Natural killer cell (primary cell): ENCODE results near the gene PRIM1. TPM values are rescaled to one million over a fixed set of nuclear protein-coding genes. Genes with fewer than 3 reads are reported as not detected.

ENCODE experiments used
- ATAC-seq, 3 donors: fragments of 150-1000 bp in 2 of 3; fragments of 200-7000 bp in 1 of 3; cut with Tn5 transposase; 1 replicate in 1 of 3; 2 replicates in 2 of 3; pipeline ENCODE4 v1.10.0; 2021; ENCODE audit warnings: mild to moderate bottlenecking in 2 of 3, moderate library complexity in 2 of 3
- DNase-seq, 2 donors: peaks; one replicate each; pipeline versions ENCODE4 v3.0.0 to v3.0.0-alpha.2; 2013 to 2021; ENCODE audit warnings: mixed read lengths in 1 of 2
- H3K27ac ChIP-seq: one replicate; pipeline ENCODE4 v1.5.1; 2013; ENCODE audit warnings: mild to moderate bottlenecking, low read length
- H3K27me3 ChIP-seq: one replicate; pipeline ENCODE4 v1.6.1; 2013; ENCODE audit warnings: low read length; ENCODE audit not compliant: control insufficient read depth, insufficient read depth
- H3K36me3 ChIP-seq: one replicate; pipeline ENCODE4 v1.6.1; 2013; ENCODE audit warnings: low read length; ENCODE audit not compliant: control insufficient read depth, insufficient read depth
- H3K4me1 ChIP-seq: one replicate; pipeline ENCODE4 v1.6.1; 2013; ENCODE audit warnings: low read length; ENCODE audit not compliant: control insufficient read depth, insufficient read depth
- H3K4me3 ChIP-seq: one replicate; pipeline ENCODE4 v1.5.1; 2013; ENCODE audit warnings: low read length
- H3K9me3 ChIP-seq: one replicate; pipeline ENCODE4 v1.6.1; 2013; ENCODE audit warnings: low read length; ENCODE audit not compliant: control insufficient read depth, insufficient read depth
- H3K27ac Mint-ChIP-seq, 2 donors: one replicate each; pipeline ENCODE4 v1.8.0; 2022; ENCODE audit warnings: mild to moderate bottlenecking in 2 of 2, mixed read lengths in 2 of 2, moderate library complexity in 1 of 2
- H3K27me3 Mint-ChIP-seq, 2 donors: one replicate each; pipeline ENCODE4 v1.8.0; 2022; ENCODE audit warnings: low read depth in 2 of 2, mixed read lengths in 2 of 2
- H3K36me3 Mint-ChIP-seq: one replicate; pipeline ENCODE4 v1.8.0; 2022; ENCODE audit warnings: mixed read lengths
- H3K4me1 Mint-ChIP-seq, 2 donors: one replicate each; pipeline ENCODE4 v1.8.0; 2022; ENCODE audit warnings: mixed read lengths in 2 of 2
- H3K4me3 Mint-ChIP-seq: one replicate; pipeline ENCODE4 v1.8.0; 2022; ENCODE audit warnings: mild to moderate bottlenecking, moderate library complexity, mixed read lengths
- H3K9me3 Mint-ChIP-seq, 2 donors: one replicate each; pipeline ENCODE4 v1.8.0; 2022; ENCODE audit warnings: mixed read lengths in 2 of 2
- WGBS: methylation state at CpG from one replicate; pipeline ENCODE4 v1.1.7; 2013; ENCODE audit warnings: missing lambda C conversion rate; ENCODE audit not compliant: insufficient coverage; 5-methylcytosine and 5-hydroxymethylcytosine counted together
- intact Hi-C: fragments of 100-400 bp; cut with micrococcal nuclease; formaldehyde crosslinking; loops from one replicate; pipeline ENCODE4 v1.14.2; 2022
- total RNA-seq, 4 donors: library from RNA; stranded (reverse); fragments of 120-200 nt in 1 of 4; gene quantifications; one replicate each; pipeline versions ENCODE4 v1.2.3 to v1.2.4, GENCODE V29; 2013 to 2022
- TF ChIP-seq, protein P1 (sequence below): fragments of 200-600 bp; IDR thresholded peaks from one replicate; pipeline ENCODE4 v1.8.0; 2022; ENCODE audit warnings: antibody characterized with exemption

The PRIM1 gene
- total RNA-seq, 3 donors from 2014 or later (not counting 1 experiment from before 2014, with no cell fraction given): 10.1 to 11.9 (median 10.4) TPM

GRCh38 chr12:56785141-56785865 is 33.2 kb upstream of the PRIM1 start:
- H3K4me1 Mint-ChIP-seq: no peaks in the 10 kb centered on the region
- TF ChIP-seq, protein P1, sequence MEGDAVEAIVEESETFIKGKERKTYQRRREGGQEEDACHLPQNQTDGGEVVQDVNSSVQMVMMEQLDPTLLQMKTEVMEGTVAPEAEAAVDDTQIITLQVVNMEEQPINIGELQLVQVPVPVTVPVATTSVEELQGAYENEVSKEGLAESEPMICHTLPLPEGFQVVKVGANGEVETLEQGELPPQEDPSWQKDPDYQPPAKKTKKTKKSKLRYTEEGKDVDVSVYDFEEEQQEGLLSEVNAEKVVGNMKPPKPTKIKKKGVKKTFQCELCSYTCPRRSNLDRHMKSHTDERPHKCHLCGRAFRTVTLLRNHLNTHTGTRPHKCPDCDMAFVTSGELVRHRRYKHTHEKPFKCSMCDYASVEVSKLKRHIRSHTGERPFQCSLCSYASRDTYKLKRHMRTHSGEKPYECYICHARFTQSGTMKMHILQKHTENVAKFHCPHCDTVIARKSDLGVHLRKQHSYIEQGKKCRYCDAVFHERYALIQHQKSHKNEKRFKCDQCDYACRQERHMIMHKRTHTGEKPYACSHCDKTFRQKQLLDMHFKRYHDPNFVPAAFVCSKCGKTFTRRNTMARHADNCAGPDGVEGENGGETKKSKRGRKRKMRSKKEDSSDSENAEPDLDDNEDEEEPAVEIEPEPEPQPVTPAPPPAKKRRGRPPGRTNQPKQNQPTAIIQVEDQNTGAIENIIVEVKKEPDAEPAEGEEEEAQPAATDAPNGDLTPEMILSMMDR: no peak
- DNase-seq (no peak), ATAC-seq (no peak)
- H3K27me3 Mint-ChIP-seq: peaks cover 0 to under 1% of the 10 kb centered on the region in 2 donors
- WGBS: 72% methylated on average over 1 of the region's 2 CpGs
- Histone ChIP-seq H3K36me3 (no peaks in the 10 kb centered on the region), H3K9me3 (no peaks in the 10 kb centered on the region), H3K4me1 (no peaks in the 10 kb centered on the region), H3K4me3 (no peak overlapping the region), H3K27ac (no peak overlapping the region), H3K27me3 (no peaks in the 10 kb centered on the region)
- H3K27ac Mint-ChIP-seq: no peak overlapping the region
- intact Hi-C loops: no loop called here
- no peak overlapping the region for H3K4me3 Mint-ChIP-seq
- H3K9me3 Mint-ChIP-seq: no peaks in the 10 kb centered on the region
- no peaks in the 10 kb centered on the region for H3K36me3 Mint-ChIP-seq

- TF ChIP-seq, protein P1: no peak
- Mint-ChIP-seq H3K4me1 (no peaks in the 10 kb centered on the region), H3K27ac (no peak overlapping the region), H3K36me3 (no peaks in the 10 kb centered on the region), H3K9me3 (no peaks in the 10 kb centered on the region), H3K4me3 (no peak overlapping the region), H3K27me3 (no peaks in the 10 kb centered on the region)
- no peaks in the 10 kb centered on the region for H3K4me1 ChIP-seq
- no peak overlapping the region for H3K27ac ChIP-seq
- H3K9me3 ChIP-seq: no peaks in the 10 kb centered on the region
- H3K4me3 ChIP-seq: no peak overlapping the region
- DNase-seq: no peak
- no peaks in the 10 kb centered on the region for H3K36me3 ChIP-seq
- H3K27me3 ChIP-seq: no peaks in the 10 kb centered on the region
- 78% methylated on average over 4 of the region's 4 CpGs for WGBS
- no peak for ATAC-seq
- intact Hi-C loops: no loop called here
Measured at GRCh38 chr12:56781726-56782125, 29.6 kb upstream of the PRIM1 start.

DNA sequence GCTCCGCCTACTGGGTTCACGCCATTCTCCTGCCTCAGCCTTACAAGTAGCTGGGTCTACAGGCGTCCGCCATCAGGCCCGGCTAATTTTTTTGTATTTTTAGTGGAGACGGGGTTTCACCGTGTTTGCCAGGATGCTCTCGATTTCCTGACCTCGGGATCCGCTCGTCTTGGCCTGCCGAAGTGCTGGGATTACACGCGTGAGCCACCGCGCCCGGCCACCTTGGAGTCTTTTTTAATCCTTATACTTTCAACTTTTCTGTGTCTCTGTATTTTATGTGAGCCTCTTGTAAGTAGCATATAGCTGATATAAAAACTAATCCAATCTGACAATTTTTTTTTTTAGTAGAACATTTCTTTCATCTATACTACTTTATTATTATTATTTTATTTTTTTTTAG is 26.6 kb upstream of the PRIM1 start:
- Histone ChIP-seq H3K36me3 (no peaks in the 10 kb centered on the region), H3K4me1 (no peaks in the 10 kb centered on the region), H3K4me3 (no peak overlapping the region), H3K9me3 (no peaks in the 10 kb centered on the region), H3K27me3 (no peaks in the 10 kb centered on the region), H3K27ac (no peak overlapping the region)
- Mint-ChIP-seq H3K27me3 (no peaks in the 10 kb centered on the region), H3K4me1 (no peaks in the 10 kb centered on the region), H3K9me3 (no peaks in the 10 kb centered on the region), H3K4me3 (no peak overlapping the region), H3K36me3 (no peaks in the 10 kb centered on the region), H3K27ac (no peak overlapping the region)
- ATAC-seq (no peak), DNase-seq (no peak)
- TF ChIP-seq, protein P1: no peak
- intact Hi-C loops: no loop called here
- 97% methylated on average over 16 of the region's 17 CpGs for WGBS

- no peak overlapping the region for H3K4me3 ChIP-seq
- Mint-ChIP-seq H3K27ac (no peak overlapping the region), H3K9me3 (no peaks in the 10 kb centered on the region), H3K4me3 (no peak overlapping the region), H3K4me1 (no peaks in the 10 kb centered on the region), H3K36me3 (no peaks in the 10 kb centered on the region), H3K27me3 (no peaks in the 10 kb centered on the region)
- intact Hi-C loops: no loop called here
- no peaks in the 10 kb centered on the region for H3K27me3 ChIP-seq
- DNase-seq (no peak), ATAC-seq (no peak)
- H3K4me1 ChIP-seq: no peaks in the 10 kb centered on the region
- no peaks in the 10 kb centered on the region for H3K9me3 ChIP-seq
- H3K27ac ChIP-seq: no peak overlapping the region
- H3K36me3 ChIP-seq: no peaks in the 10 kb centered on the region
- TF ChIP-seq, protein P1: no peak
- 100% methylated on average over 2 of the region's 3 CpGs for WGBS
Measured at GRCh38 chr12:56776654-56777053, 24.5 kb upstream of the PRIM1 start.
